Measurements from ENCODE around the gene P2RY2.

The P2RY2 gene

DNA sequence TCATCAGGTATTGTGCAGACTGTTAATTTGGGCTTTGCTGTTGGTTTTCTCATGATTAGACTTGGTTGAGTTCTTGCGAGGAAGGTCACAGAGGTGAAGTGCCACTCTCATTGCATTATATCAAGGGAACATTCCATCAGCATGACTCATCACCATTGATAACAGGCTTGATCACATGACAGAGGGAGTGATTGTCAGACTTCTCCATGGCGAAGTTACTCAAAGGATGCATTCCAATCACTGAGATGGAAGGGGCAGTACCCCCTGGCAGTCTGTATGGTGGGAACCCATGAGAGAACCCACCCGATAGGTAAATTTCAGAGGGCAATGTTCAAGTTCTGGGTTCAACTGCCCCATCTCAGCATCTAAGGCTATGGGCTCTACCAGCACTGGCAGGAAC is 19.4 kb upstream of the P2RY2 start:
- H3K4me3 Mint-ChIP-seq, result no peak overlapping the region
- H3K36me3 Mint-ChIP-seq (ENCODE audit: low read depth), result no peaks in the 10 kb centered on the region
- H3K4me1 Mint-ChIP-seq, result peaks cover 9% of the 10 kb centered on the region
- TF ChIP-seq, protein P1, sequence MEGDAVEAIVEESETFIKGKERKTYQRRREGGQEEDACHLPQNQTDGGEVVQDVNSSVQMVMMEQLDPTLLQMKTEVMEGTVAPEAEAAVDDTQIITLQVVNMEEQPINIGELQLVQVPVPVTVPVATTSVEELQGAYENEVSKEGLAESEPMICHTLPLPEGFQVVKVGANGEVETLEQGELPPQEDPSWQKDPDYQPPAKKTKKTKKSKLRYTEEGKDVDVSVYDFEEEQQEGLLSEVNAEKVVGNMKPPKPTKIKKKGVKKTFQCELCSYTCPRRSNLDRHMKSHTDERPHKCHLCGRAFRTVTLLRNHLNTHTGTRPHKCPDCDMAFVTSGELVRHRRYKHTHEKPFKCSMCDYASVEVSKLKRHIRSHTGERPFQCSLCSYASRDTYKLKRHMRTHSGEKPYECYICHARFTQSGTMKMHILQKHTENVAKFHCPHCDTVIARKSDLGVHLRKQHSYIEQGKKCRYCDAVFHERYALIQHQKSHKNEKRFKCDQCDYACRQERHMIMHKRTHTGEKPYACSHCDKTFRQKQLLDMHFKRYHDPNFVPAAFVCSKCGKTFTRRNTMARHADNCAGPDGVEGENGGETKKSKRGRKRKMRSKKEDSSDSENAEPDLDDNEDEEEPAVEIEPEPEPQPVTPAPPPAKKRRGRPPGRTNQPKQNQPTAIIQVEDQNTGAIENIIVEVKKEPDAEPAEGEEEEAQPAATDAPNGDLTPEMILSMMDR (IDR thresholded peaks at IDR 0.05; ENCODE audit: unreplicated experiment in 3 of 3), result no peak
- peaks cover 8% of the 10 kb centered on the region for H3K27me3 Mint-ChIP-seq (ENCODE audit: low read depth)
- H3K27ac Mint-ChIP-seq, result no peak overlapping the region
- no peaks in the 10 kb centered on the region for H3K9me3 Mint-ChIP-seq

DNA sequence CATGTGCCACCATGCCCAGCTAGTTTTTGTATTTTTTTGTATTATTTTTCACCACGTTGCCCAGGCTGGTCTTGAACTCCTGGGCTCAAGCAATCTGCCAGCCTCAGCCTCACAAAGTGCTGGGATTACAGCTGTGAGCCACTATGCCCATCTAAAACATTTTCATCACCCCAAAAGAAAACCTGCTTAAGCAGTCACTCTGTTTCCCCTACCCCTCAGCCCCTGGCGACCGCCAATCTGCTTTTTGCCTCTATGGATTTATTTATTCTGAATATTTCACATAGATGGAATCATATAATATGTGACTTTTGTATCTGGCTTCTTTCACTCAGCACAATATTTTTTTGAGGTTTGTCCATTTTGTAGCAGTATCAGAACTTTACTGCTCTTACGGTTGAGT is 18.6 kb upstream of the P2RY2 start:
- Mint-ChIP-seq H3K27me3 (ENCODE audit: low read depth) (peaks cover 8% of the 10 kb centered on the region), H3K4me3 (no peak overlapping the region), H3K9me3 (no peaks in the 10 kb centered on the region), H3K36me3 (ENCODE audit: low read depth) (no peaks in the 10 kb centered on the region), H3K4me1 (peaks cover 9% of the 10 kb centered on the region), H3K27ac (no peak overlapping the region)
- TF ChIP-seq, protein P1 (IDR thresholded peaks at IDR 0.05; ENCODE audit: unreplicated experiment in 3 of 3), result no peak

DNA sequence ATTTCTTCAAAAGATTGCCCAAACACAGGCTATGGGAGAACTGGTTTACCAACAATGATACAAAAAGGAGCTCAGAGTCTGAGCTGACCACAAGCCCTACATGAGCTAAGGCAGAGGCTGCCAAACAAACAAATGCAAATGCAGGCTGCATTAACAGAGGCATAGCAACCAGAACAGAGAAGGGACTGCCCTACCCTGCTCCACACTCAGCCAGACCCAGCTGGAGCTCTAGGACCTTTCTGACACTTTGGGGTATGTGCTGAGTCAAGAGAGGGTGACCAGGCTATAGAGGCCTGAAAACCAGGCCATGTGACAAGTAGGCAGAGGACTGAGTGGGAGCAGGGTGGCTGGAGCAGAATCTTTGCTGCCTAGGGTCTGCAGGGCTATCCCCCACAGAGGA is 17.8 kb upstream of the P2RY2 start:
- Mint-ChIP-seq H3K9me3 (no peaks in the 10 kb centered on the region), H3K27me3 (ENCODE audit: low read depth) (peaks cover 8% of the 10 kb centered on the region), H3K27ac (peak overlapping the region in 1 of 3 experiments; percentile 62), H3K36me3 (ENCODE audit: low read depth) (no peaks in the 10 kb centered on the region), H3K4me3 (no peak overlapping the region), H3K4me1 (peaks cover 11% of the 10 kb centered on the region)
- TF ChIP-seq, protein P1 (IDR thresholded peaks at IDR 0.05; ENCODE audit: unreplicated experiment in 3 of 3), result no peak

DNA sequence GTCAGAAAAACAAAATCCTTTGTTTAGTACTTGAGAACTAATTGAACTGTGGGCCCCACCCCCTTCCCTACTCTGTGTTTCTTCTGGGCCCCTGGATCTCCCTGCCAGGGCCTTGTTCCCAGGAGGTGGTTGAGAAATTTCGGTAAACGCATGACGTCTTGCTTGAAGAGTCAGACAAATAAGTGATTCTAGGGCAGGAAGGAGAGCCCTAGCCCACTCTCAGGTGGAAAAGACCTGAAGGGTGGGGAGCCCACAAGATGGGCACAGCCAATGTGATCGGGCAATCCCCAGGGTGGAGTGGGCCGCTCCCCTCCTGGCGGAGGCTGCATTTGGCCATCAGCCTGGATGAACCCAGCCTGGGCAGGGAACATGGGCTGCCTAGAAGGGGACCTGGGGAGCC is 16.8 kb upstream of the P2RY2 start:
- H3K9me3 Mint-ChIP-seq, result no peaks in the 10 kb centered on the region
- no peak overlapping the region for H3K4me3 Mint-ChIP-seq
- H3K27ac Mint-ChIP-seq, result no peak overlapping the region
- H3K36me3 Mint-ChIP-seq (ENCODE audit: low read depth), result no peaks in the 10 kb centered on the region
- TF ChIP-seq, protein P1 (IDR thresholded peaks at IDR 0.05; ENCODE audit: unreplicated experiment in 3 of 3), result no peak
- peaks cover 3% of the 10 kb centered on the region for H3K27me3 Mint-ChIP-seq (ENCODE audit: low read depth)
- H3K4me1 Mint-ChIP-seq, result peaks cover 15% of the 10 kb centered on the region

DNA sequence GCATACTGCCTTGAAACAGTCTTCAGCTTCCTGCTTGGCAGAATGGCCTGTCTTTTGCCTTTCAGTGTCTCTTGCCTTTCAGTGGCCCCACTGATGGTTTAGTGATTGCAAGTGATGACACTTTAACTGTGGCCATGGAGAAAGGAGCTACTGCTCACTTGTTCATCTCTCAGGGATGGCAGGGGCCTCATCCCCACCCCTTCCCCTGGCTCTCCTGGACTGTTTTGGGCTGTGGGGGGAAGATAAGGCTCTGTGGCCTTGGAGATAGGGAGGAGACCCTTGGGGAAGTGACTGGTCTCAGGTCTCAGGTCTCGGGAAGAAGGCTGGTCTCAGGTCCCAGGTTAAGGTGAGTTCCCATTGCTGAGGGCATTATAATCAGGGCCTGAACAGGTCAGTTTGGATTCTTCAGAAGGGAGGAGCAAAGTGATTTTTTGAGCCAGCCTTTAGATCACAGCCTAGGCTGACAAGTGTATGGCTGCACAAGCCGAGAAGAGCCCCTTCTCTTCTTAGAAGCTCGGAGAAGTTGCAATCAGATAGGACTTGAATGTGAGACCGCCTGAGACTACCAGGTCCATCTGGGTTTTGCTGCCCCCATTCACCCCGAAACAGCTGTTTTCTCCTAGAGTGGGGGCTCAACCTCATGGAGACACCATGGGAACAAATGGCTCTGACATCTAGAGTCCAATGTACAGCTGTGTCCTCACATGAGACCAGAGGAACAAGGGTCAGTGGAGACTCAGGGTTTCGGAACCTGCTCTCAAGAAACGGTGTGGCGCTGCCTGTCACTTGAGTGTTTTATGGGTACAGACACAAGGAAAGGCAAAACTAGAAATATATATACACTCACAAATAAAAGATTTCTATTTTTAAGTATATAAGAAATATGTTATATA is 15.9 kb upstream of the P2RY2 start:
- Mint-ChIP-seq H3K4me3 (no peak overlapping the region), H3K4me1 (peaks cover 15% of the 10 kb centered on the region), H3K36me3 (ENCODE audit: low read depth) (no peaks in the 10 kb centered on the region), H3K27ac (no peak overlapping the region), H3K27me3 (ENCODE audit: low read depth) (no peaks in the 10 kb centered on the region), H3K9me3 (no peaks in the 10 kb centered on the region)
- TF ChIP-seq, protein P1 (IDR thresholded peaks at IDR 0.05; ENCODE audit: unreplicated experiment in 3 of 3), result no peak

DNA sequence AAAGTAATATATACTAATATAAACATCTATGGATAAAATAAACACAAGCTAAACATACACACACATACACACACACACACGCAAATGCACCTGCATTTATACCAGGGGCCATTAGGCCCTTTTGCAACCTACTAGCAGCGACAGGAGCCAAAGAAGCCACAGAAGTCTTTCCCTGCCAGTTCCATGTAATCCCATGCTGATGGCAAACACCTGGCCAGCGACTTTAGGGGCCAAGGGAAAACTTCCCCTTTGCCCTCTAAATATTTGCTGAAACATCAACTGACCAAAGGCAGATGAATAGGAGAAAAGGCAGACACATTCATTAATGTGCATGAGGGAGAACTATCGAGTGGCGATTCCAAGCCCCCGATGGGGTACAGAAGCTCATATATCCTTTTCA is 14.8 kb upstream of the P2RY2 start:
- Mint-ChIP-seq H3K4me3 (no peak overlapping the region), H3K27ac (no peak overlapping the region), H3K27me3 (ENCODE audit: low read depth) (no peaks in the 10 kb centered on the region), H3K36me3 (ENCODE audit: low read depth) (no peaks in the 10 kb centered on the region), H3K9me3 (no peaks in the 10 kb centered on the region), H3K4me1 (peaks cover 15% of the 10 kb centered on the region)
- TF ChIP-seq, protein P1 (IDR thresholded peaks at IDR 0.05; ENCODE audit: unreplicated experiment in 3 of 3), result no peak

Measured in nephron (organoid).